HAP-1 (cell line): Measurements from ENCODE around the gene AP5S1.
"Not testable (repeated sequence)": the region's sequence is repeated elsewhere in the genome, so short reads cannot be mapped to it uniquely, and the experiment has no call there.

Experiments used
- DNase-seq, 2 experiments: peaks; one replicate each; pipeline ENCODE4 v3.0.0-alpha.2; 2016 to 2020; ENCODE audit warnings: low spot score in 2 of 2
- H3K27me3 ChIP-seq: fragments of 250-450 bp; sonication (Bioruptor Pico); 2 replicates; pipeline ENCODE4 v1.5.1; 2020; ENCODE audit warnings: low read depth, mild to moderate bottlenecking, moderate library complexity
- H3K36me3 ChIP-seq: fragments of 250-450 bp; sonication (Bioruptor Pico); replicated peaks from 2 replicates; pipeline ENCODE4 v1.5.1; 2020; ENCODE audit warnings: mild to moderate bottlenecking
- H3K4me1 ChIP-seq: fragments of 250-450 bp; sonication (Bioruptor Pico); 2 replicates; pipeline ENCODE4 v1.5.1; 2020; ENCODE audit warnings: mild to moderate bottlenecking
- H3K4me3 ChIP-seq: fragments of 250-450 bp; sonication (Bioruptor Pico); 2 replicates; pipeline ENCODE4 v1.5.1; 2020; ENCODE audit warnings: mild to moderate bottlenecking, moderate library complexity
- H3K9me3 ChIP-seq: fragments of 250-450 bp; sonication (Bioruptor Pico); 2 replicates; pipeline ENCODE4 v1.5.1; 2020; ENCODE audit warnings: mild to moderate bottlenecking, moderate library complexity
- in situ Hi-C: fragments of 300-500 bp; cut with MboI; formaldehyde crosslinking; loops from 3 replicates; pipeline ENCODE4 v1.14.3; 2020; ENCODE audit warnings: low sequenced_read_pairs, inconsistent platforms, mixed read lengths

AP5S1 gene

DNA sequence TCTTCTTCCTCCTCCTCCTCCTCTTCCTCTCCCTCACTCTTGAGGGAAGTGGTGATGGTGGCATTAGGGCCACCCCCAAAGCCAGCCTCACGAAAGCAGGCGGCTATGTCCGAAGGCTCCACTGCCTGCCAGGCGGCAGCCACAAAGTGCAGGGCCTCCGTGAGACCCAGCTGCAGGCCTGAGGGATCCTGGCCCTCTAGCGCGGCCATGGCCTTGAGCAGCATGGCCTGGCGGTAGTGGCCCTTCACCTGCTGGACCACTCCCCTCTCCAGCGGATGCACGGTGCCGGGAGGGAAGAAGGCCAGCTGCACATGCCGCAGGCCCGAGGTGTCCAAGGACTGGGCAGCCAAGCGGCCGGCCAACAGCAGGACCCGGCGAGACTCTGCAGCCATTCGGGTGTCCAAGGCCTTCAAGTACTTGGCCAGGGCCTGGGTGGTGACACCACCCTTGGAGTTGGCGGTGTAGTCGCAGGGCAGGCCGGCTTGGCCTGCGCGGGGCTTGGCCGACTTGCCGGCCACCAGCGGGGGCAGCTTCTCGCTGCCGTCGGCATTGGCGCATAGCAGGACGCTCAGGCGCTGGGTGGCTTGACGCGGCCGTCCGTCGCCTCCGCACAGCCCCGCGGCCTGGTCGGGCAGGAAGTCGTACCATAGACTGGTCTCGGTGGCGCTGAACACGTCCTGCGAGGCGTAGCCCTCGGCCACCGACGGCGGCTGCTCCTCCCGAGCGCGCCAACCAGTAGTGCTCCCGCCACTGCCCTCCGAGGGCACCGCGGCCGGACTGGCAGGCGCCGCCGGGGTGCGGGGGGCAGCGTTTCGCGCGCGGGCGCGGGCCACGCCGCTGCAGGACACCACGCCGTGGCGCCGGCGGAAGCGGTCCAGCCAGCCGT, 34.9 kb upstream of the AP5S1 start:
- in situ Hi-C loops: no loop called here

DNA sequence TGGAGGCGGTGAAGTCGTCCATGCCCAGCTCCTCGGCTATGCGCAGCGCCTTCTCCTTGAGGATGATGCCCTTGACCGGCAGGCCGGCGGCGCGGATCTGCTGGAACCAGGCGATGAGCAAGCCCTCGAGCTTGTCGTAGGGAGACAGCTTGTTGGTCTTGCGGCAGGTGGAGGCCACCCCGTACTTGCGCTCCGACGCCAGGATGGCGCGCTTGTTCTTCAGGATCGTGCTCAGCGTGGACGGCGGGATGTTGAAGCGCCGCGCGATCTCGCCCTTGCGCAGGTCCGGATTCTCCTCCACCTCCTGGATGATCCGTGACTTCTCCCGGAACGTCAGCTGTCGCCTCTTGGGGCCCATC, 34.2 kb upstream of the AP5S1 start:
- Histone ChIP-seq H3K36me3 (peaks cover 9% of the 10 kb centered on the region; the same call in 1 of the 2 replicates), H3K27me3 (no peaks in the 10 kb centered on the region), H3K4me1 (peaks cover 6% of the 10 kb centered on the region), H3K4me3 (peak overlapping the region; percentile 39), H3K9me3 (no peaks in the 10 kb centered on the region)
- in situ Hi-C loops: no loop called here
- peak in 1 of 2 experiments; percentile 61 for DNase-seq

More for the DNA sequence above, 34.9 kb upstream of the AP5S1 start:
- H3K4me1 ChIP-seq: peaks cover 8% of the 10 kb centered on the region
- no peaks in the 10 kb centered on the region for H3K9me3 ChIP-seq
- peak overlapping the region; percentile 39 for H3K4me3 ChIP-seq
- H3K36me3 ChIP-seq: peaks cover 9% of the 10 kb centered on the region; the same call in 1 of the 2 replicates
- no peak for DNase-seq
- no peaks in the 10 kb centered on the region for H3K27me3 ChIP-seq

DNA sequence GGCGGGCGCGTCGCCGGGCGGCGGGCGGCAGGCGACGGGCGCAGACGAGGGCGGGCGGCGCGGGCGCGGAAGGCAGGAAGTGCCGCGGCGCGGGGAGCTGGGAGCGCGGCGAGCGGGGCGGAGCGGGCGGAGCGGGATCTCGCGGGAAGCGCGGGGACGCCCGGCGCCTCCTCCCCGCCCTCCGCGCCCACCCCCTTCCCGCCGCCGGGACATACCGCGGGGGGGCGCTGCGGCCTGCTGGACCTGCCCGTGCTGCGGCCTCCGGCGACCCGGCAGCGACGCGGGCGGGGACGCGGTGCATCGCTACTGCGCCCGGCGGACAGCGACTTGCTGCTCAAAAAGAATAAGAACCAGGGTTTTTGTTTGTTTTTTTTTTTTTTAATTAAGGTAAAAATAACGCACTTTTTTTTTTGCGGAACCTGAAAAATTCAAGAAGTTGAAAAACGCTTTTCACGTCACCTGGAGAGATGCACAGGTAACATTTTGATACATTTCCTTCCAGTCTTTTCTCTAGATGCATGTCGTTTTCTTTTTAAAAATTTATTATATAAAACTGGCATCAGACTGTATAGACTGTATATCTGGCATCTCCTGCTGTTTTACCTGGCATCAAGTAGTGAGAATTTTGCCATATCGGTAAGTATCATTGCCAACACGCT, 33.6 kb upstream of the AP5S1 start, which contains the start of gene CENPB:
CENPB (minus strand) TSS at position 76 of the 659 bp plus-strand sequence. CDS start 257 bp downstream, outside the sequence.
- peak; percentile 82 to 93 for DNase-seq
- H3K27me3 ChIP-seq: no peaks in the 10 kb centered on the region
- in situ Hi-C loops: no loop called here

DNA sequence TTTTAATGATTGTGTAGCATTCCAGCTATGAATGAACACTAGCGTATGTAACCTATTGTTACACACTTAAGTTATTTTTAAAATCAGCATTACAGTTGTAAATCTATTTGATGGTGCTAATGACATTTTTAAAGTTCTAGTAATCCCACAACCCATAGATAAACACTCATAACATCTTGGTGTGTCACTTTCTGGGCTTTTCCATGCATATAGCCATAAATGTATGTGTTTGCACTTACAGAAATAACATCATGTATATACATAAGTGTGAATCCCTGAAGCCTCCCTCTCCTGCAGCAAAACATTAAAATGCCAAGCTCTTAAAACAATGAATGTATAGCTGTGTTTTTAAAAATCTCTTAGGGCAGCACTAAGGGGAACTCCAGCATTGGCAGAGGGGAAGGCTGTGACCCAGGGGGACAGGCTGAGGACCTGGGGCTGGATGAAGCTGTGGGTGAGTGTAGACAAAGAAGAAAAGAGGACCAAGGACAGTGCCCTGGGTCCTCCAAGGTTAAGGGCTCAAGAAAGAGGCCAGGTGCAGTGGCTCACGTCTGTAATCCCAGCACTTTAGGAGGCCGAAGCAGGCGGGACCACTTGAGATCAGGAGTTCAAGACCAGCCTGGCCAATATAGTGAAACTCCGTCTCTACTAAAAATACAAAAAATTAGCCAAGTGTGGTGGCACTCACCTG, 32.9 kb upstream of the AP5S1 start:
- DNase-seq: no peak
- no peaks in the 10 kb centered on the region for H3K27me3 ChIP-seq
- in situ Hi-C loops: no loop called here
- peak overlapping the region; percentile 21 for H3K4me3 ChIP-seq
- H3K36me3 ChIP-seq: peaks cover 9% of the 10 kb centered on the region; the same call in 1 of the 2 replicates
- H3K9me3 ChIP-seq: no peaks in the 10 kb centered on the region
- peaks cover 6% of the 10 kb centered on the region for H3K4me1 ChIP-seq

More for the DNA sequence above, 33.6 kb upstream of the AP5S1 start, which contains the start of gene CENPB:
- peaks cover 9% of the 10 kb centered on the region; the same call in 1 of the 2 replicates for H3K36me3 ChIP-seq
- H3K4me3 ChIP-seq: peak within 1 kb of the TSS; percentile 39
- peaks cover 6% of the 10 kb centered on the region for H3K4me1 ChIP-seq
- no peaks in the 10 kb centered on the region for H3K9me3 ChIP-seq

DNA sequence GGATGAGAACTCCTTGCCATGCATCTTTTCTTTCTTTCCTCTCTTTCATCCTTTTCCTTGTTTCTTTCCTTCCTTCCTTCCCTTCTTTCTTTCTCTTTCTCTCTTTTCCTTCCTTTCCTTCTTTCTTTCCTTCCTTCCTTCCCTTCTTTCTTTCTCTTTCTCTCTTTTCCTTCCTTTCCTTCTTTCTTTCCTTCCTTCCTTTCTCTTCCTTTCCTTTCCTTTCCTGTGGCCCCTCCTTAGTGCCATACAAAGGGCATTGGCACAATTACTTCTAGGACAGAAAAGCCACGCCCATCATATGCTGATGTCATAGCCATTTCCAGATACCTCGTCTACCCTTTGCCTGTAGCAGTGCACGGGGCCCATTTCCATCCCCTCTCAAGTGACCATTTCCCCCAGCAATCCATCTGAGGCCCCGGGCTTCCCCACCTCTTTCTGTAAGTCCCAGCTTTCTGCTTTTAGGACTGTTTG, 31.6 kb upstream of the AP5S1 start:
- H3K4me3 ChIP-seq: no peak overlapping the region
- peaks cover 6% of the 10 kb centered on the region for H3K4me1 ChIP-seq
- no peaks in the 10 kb centered on the region for H3K27me3 ChIP-seq
- H3K9me3 ChIP-seq: no peaks in the 10 kb centered on the region
- DNase-seq: peak in 1 of 2 experiments; percentile 56
- in situ Hi-C loops: no loop called here
- H3K36me3 ChIP-seq: peaks cover 9% of the 10 kb centered on the region; the same call in 1 of the 2 replicates

DNA sequence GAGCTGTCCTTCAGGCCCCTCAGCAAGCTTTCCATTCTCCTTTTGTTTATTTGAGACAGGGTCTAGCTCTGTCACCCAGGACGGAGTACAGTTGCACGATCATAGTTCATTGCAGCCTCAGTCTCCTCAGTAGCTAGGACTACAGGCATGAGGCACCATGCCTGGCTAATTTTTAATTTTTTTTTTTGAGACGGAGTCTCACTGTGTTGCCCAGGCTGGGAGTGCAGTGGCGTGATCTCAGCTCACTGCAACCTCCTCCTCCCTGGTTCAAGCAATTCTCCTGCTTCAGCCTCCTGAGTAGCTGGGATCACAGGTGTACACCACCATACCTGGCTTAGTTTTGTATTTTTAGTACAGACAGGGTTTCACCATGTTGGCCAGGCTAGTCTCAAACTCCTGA, 31.1 kb upstream of the AP5S1 start:
- DNase-seq, H3K4me1 ChIP-seq, H3K9me3 ChIP-seq, H3K36me3 ChIP-seq, H3K27me3 ChIP-seq, in situ Hi-C loops, H3K4me3 ChIP-seq: not testable (repeated sequence)

DNA sequence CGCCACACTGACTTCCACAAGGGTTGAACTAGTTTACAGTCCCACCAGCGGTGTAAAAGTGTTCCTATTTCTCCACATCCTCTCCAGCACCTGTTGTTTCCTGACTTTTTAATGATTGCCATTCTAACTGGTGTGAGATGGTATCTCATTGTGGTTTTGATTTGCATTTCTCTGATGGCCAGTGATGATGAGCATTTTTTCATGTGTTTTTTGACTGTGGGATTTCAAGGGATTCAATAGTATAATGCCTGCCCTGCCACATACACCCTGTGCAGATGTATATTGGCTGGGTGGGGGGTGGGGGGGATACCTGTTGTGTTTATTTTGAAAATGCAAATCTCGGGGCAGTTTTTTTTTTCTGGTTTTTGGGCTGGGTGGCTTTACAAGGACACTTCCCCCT, 26.2 kb upstream of the AP5S1 start:
- H3K4me3 ChIP-seq, DNase-seq, H3K36me3 ChIP-seq, H3K4me1 ChIP-seq, H3K9me3 ChIP-seq, H3K27me3 ChIP-seq, in situ Hi-C loops: not testable (repeated sequence)

- in situ Hi-C loops: no loop called here
- DNase-seq: no peak
- Histone ChIP-seq H3K4me1 (peaks cover 9% of the 10 kb centered on the region; the same call in 1 of the 2 replicates), H3K36me3 (peaks cover 12% of the 10 kb centered on the region), H3K4me3 (no peak overlapping the region; the same call in 1 of the 2 replicates), H3K27me3 (no peaks in the 10 kb centered on the region), H3K9me3 (no peaks in the 10 kb centered on the region)
Measured at GRCh38 chr20:3794701-3795420, 25.5 kb upstream of the AP5S1 start.

- peaks cover 19% of the 10 kb centered on the region for H3K36me3 ChIP-seq
- peak within 1 kb of the TSS; percentile 77 for H3K4me3 ChIP-seq
- DNase-seq: peak; percentile 94 to 98
- no peaks in the 10 kb centered on the region for H3K9me3 ChIP-seq
- in situ Hi-C loops: no loop called here
- peaks cover 9% of the 10 kb centered on the region; the same call in 1 of the 2 replicates for H3K4me1 ChIP-seq
- H3K27me3 ChIP-seq: no peaks in the 10 kb centered on the region
Measured at GRCh38 chr20:3795511-3796468, 24.6 kb upstream of the AP5S1 start, which contains the start of gene CDC25B. Gene CDC25B, plus strand, starts transcription at chr20:3796310. Its CDS starts 222 bp downstream, at chr20:3796532.

- in situ Hi-C loops: no loop called here
- no peak for DNase-seq
- H3K4me3 ChIP-seq: peak overlapping the region; percentile 77
- H3K9me3 ChIP-seq: no peaks in the 10 kb centered on the region
- H3K36me3 ChIP-seq: peaks cover 28% of the 10 kb centered on the region
- peaks cover 9% of the 10 kb centered on the region; the same call in 1 of the 2 replicates for H3K4me1 ChIP-seq
- no peaks in the 10 kb centered on the region for H3K27me3 ChIP-seq
Measured at GRCh38 chr20:3796477-3797225, 23.7 kb upstream of the AP5S1 start.

GRCh38 chr20:3797226-3797545, 23.2 kb upstream of the AP5S1 start:
- peaks cover 33% of the 10 kb centered on the region for H3K36me3 ChIP-seq
- DNase-seq: no peak
- in situ Hi-C loops: no loop called here
- peaks cover 9% of the 10 kb centered on the region; the same call in 1 of the 2 replicates for H3K4me1 ChIP-seq
- no peaks in the 10 kb centered on the region for H3K9me3 ChIP-seq
- peak overlapping the region; percentile 77 for H3K4me3 ChIP-seq
- H3K27me3 ChIP-seq: no peaks in the 10 kb centered on the region
